Choroid plexus epithelial cell (primary cell): ENCODE data around the gene LIN9.
"Not testable (repeated sequence)": the region's sequence is repeated elsewhere in the genome, so short reads cannot be mapped to it uniquely, and the experiment has no call there.

ENCODE experiments used
- DNase-seq: peaks from one replicate; pipeline ENCODE4 v3.0.0-alpha.2; 2010; ENCODE audit warnings: low read depth
- H3K4me3 ChIP-seq: 2 replicates; pipeline ENCODE4 v1.5.1; 2011; ENCODE audit warnings: low read depth, mild to moderate bottlenecking, control low read depth, low read length, moderate library complexity
- TF ChIP-seq, protein P1 (sequence below): conservative IDR thresholded peaks from 2 replicates; pipeline ENCODE4 v1.5.1; 2011; ENCODE audit warnings: low read depth, mild to moderate bottlenecking, control low read depth, inconsistent platforms, low read length, moderate library complexity

Gene LIN9

DNA sequence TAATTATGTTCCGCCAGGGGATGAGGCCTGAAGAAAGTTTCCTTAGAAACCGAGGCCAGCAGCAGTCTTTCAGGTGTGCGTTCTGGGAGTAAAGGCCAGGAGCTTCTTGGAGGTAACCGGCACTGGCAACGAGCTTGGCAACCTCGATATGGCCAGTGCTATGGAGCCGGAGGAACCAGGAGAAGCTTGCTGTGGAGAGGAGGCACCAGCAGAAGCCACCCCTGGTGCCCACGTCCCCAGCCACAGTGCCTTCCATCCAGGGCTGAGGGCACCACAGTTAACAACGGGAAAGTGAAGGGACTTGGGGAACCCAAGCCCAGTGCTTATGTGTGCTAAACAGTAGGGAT is 41.5 kb upstream of the LIN9 start:
- H3K4me3 ChIP-seq, result no peak overlapping the region
- no peak for DNase-seq

DNA sequence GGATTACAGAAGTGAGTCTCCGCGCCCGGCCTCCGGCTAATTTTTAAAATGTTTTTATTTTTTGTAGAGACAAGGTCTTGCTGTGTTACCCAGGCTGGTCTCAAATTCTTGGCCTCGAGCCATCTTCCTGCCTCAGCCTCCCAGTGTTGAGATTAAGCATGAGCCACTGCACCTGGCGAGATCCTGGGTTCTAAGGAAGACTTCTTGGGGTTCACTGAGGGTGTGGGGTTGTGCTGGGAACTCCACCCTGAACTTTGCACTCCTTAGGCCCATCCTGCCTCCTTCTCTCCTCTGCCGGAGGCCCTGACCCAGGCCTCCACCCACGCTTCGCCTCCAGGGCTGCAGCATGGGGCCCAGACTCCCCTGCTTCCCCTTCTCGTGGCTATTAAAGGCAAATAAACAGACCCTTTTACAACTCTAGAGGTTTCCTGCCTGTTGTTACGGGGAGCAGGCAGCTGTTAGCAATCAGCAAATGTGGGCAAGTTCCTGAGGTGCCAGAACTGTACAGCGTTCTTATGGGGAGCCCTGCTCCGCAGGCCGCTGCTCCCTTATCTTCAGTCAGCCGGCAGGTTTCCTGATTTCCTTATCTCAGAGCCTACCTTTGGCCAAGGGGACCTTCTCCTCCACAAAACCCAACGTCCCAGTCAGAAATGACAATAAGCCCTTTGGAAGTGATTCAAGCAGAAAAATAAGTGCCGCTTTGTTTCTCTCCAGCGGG is 41.0 kb upstream of the LIN9 start:
- peak; percentile 33 for DNase-seq
- TF ChIP-seq, protein P1, sequence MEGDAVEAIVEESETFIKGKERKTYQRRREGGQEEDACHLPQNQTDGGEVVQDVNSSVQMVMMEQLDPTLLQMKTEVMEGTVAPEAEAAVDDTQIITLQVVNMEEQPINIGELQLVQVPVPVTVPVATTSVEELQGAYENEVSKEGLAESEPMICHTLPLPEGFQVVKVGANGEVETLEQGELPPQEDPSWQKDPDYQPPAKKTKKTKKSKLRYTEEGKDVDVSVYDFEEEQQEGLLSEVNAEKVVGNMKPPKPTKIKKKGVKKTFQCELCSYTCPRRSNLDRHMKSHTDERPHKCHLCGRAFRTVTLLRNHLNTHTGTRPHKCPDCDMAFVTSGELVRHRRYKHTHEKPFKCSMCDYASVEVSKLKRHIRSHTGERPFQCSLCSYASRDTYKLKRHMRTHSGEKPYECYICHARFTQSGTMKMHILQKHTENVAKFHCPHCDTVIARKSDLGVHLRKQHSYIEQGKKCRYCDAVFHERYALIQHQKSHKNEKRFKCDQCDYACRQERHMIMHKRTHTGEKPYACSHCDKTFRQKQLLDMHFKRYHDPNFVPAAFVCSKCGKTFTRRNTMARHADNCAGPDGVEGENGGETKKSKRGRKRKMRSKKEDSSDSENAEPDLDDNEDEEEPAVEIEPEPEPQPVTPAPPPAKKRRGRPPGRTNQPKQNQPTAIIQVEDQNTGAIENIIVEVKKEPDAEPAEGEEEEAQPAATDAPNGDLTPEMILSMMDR, result no peak
- no peak overlapping the region for H3K4me3 ChIP-seq

More for the DNA sequence above, 41.5 kb upstream of the LIN9 start:
- TF ChIP-seq, protein P1, result no peak

DNA sequence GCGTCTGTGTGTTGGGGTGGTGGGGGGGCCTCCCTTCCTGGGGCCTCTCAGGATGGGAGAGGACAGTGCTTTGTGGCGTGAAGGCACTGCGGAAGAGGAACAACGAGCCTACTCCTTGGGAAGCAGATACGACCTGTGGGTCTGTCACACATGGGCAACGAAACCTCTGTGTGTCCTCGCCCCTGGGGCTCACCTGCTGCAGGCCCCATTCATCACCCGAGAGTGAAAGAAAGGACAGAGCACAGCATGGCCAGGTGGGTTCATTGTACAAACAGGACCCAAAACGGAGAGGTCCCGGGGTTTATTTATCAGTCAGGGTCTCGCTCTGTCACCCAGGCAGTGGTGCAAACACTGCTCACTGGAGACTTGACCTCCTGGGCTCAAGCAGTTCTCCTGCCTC is 40.1 kb upstream of the LIN9 start:
- no peak overlapping the region for H3K4me3 ChIP-seq
- DNase-seq, result no peak
- TF ChIP-seq, protein P1, result no peak

DNA sequence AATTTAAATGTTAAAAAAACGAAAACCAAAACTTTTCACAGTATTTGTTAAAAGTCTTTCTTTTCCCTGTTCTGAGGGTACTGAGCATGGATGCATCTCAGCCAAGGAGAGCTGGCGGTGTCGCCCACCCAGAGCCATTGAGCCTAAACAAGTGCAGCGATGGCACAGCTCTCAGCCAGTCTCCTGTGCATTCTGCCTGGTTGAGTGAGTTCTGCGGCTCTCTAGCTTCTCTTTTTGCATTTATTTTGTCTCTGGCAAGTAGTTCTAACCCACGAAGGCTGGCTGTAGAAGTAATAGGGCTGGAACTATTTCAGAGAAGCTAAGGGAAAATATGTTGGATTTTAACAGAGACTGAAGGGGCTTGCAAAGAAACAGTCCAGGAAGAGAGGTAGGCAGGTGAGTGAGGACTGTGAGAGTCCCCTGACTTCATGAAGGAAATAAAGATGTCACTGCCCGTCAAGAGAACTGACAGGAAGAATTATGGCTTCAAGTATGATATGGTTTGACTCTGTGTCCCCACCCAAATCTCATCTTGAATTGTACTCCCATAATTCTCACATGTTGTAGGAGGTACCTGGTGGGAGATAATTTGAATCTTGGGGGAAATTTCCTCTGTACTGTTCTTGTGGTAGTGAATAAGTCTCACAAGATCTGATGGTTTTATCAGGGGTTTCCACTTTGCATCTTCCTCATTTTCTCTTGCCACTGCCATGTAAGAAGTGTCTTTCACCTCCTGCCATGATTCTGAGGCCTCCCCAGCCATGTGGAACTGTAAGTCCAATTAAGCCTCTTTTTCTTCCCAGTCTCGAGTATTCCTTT is 35.7 kb upstream of the LIN9 start:
- no peak overlapping the region for H3K4me3 ChIP-seq
- DNase-seq, result no peak
- TF ChIP-seq, protein P1, result no peak

DNA sequence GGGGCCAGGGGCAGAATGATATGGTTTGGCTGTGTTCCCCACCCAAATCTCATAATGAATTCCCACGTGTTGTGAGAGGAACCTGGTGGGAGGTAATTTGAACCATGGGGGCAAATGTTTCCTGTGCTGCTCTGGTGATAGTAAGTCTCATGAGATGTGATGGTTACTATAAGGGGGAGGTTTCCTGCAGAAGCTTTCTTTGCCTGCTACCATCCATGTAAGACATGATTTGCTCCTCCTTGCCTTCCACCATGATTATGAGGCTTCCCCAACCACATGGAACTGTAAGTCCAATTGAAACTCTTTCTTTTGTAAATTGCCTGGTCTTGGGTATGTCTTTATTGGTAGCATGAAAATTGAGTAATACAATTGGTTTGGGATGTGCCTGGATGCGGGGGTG is 33.7 kb upstream of the LIN9 start:
- TF ChIP-seq, protein P1, result no peak

DNA sequence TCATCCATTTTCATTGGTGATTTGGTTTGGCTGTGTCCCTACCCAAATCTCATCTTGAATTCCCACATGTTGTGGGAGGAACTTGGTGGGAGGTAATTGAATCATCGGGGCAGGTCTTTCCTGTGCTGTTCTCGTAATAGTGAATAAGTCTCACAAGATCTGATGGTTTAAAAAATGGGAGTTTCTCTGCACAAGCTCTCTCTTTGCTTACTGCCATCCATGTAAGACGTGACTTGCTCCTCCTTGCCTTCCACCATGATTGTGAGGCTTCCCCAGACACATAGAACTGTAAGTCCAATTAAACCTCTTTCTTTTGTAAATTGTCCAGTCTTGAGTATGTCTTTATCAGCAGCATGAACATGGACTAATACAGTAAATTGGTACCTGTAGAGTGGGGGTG is 31.1 kb upstream of the LIN9 start:
- H3K4me3 ChIP-seq, DNase-seq: not testable (repeated sequence)

More for the DNA sequence above, 33.7 kb upstream of the LIN9 start:
- no peak overlapping the region for H3K4me3 ChIP-seq
- no peak for DNase-seq

DNA sequence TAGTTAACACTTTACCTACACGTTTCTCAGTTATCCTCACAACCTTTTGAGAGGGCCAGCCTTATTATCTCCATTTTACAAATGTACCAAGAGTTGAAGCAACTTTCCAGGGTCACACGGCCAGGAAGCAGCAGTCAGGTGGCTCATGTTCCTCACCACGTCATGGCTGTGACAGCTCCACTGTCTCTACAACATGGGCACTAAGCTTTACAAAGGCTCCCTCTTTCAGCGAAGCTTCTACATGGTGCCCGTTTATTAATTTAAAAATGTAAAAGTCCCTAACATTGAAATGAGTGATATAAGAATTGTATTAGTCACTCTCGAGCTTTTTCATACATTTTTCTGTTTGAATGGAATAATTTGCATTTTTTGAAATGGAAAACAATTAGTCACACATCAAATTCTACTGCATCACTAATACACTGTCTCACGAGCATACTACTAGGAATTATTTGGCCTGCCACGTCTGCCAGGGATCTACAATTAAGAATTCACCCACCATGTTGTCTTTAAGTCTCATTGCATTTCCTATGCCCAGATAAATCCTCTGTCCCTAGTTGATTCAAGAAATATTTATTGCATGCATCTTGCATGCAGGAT is 28.4 kb upstream of the LIN9 start:
- DNase-seq, result no peak
- TF ChIP-seq, protein P1, result no peak
- H3K4me3 ChIP-seq, result no peak overlapping the region
